Measurements from ENCODE around the gene B4GALT1.

- no peak for TF ChIP-seq GATA2 (IDR thresholded peaks at IDR 0.05; ENCODE audit: low read depth, low read length)
- TF ChIP-seq GATA3 (IDR thresholded peaks at IDR 0.05; ENCODE audit: low read depth, low read length): no peak
Measured at GRCh38 chr9:33076046-33077004, 90.8 kb downstream of the B4GALT1 start, which contains the start of gene SMU1.
